K562 (cell line): Measurements from ENCODE around the gene G6PC2. TPM values are rescaled to one million over a fixed set of nuclear protein-coding genes. Genes with fewer than 3 reads are reported as not detected.

ENCODE experiments used
- ARID2 ChIP-seq: fragments of 450-650 bp; IDR thresholded peaks from 2 replicates; pipeline ENCODE4 v1.6.1; 2017; ENCODE audit warnings: antibody characterized with exemption, mild to moderate bottlenecking
- ATF3 ChIP-seq, 2 experiments: fragments of 450-650 bp in 1 of 2; sonication (generic) in 1 of 2; formaldehyde crosslinking in 1 of 2; IDR thresholded peaks in 1 of 2; conservative IDR thresholded peaks in 1 of 2; 2 replicates each; pipeline versions ENCODE4 v1.6.1 to v1.8.1; 2016 to 2023; ENCODE audit warnings: mild to moderate bottlenecking in 2 of 2, moderate library complexity in 2 of 2, inconsistent platforms in 1 of 2, missing genetic modification reagents in 1 of 2
- E2F1 ChIP-seq: sonication (generic); formaldehyde crosslinking; IDR thresholded peaks from 2 replicates; pipeline ENCODE4 v1.8.1; 2023; ENCODE audit warnings: mild to moderate bottlenecking, missing genetic modification reagents, moderate library complexity
- E2F4 ChIP-seq: sonication (generic); formaldehyde crosslinking; IDR thresholded peaks from 2 replicates; pipeline ENCODE4 v1.8.0; 2022; ENCODE audit warnings: mild to moderate bottlenecking, low read depth, missing genetic modification reagents
- EGR1 ChIP-seq: fragments of 450-650 bp; conservative IDR thresholded peaks from 2 replicates; pipeline ENCODE4 v1.6.1; 2017; ENCODE audit warnings: mild to moderate bottlenecking
- ID3 ChIP-seq, 2 experiments: fragments of 250-450 bp in 1 of 2; fragments of 450-650 bp in 1 of 2; sonication (Bioruptor Pico) in 1 of 2; IDR thresholded peaks; 2 replicates each; pipeline versions ENCODE4 v1.6.1 to v1.8.0; 2016 to 2021; ENCODE audit warnings: mild to moderate bottlenecking in 2 of 2, moderate library complexity in 2 of 2, missing compliant biosample characterization in 1 of 2, missing genetic modification characterization in 1 of 2
- PTBP1 ChIP-seq: fragments of 200-400 bp; formaldehyde crosslinking; IDR thresholded peaks from 2 replicates; pipeline ENCODE4 v1.6.1; 2017; ENCODE audit warnings: low read depth, low read length
- TAL1 ChIP-seq: fragments of 450-650 bp; IDR thresholded peaks from 2 replicates; pipeline ENCODE4 v1.6.1; 2016; ENCODE audit warnings: mild to moderate bottlenecking
- TBL1XR1 ChIP-seq, 2 experiments: IDR thresholded peaks; 2 replicates each; pipeline ENCODE4 v1.6.1; 2012; ENCODE audit warnings: improper control_type of control experiment in 2 of 2, low read length in 2 of 2, mild to moderate bottlenecking in 1 of 2
- TEAD1 ChIP-seq, 2 experiments: fragments of 450-650 bp in 1 of 2; sonication (generic) in 1 of 2; formaldehyde crosslinking; IDR thresholded peaks; 2 replicates each; pipeline versions ENCODE4 v1.4.0 to v1.8.0; 2020 to 2022; ENCODE audit warnings: mild to moderate bottlenecking in 2 of 2, missing genetic modification reagents in 1 of 2
- USF2 ChIP-seq: sonication (generic); formaldehyde crosslinking; IDR thresholded peaks from 2 replicates; pipeline ENCODE4 v1.5.0; 2020; ENCODE audit warnings: missing genetic modification reagents
- ZNF239 ChIP-seq: fragments of 250-450 bp; sonication (Bioruptor Pico); IDR thresholded peaks from 2 replicates; pipeline ENCODE4 v1.4.0; 2020; ENCODE audit warnings: mild to moderate bottlenecking
- ZNF407 ChIP-seq: fragments of 450-650 bp; IDR thresholded peaks from 2 replicates; pipeline ENCODE4 v1.6.1; 2016; ENCODE audit warnings: low read depth
- polyA plus RNA-seq, 8 experiments: library from polyadenylated mRNA; depleted of rRNA in 4 of 8; stranded (reverse) in 5 of 8; unstranded in 3 of 8; fragments of >200 nt; fragmentation: Nextera tagmentation in 2 of 8; fragmentation: Illumina TruSeq in 1 of 8; extraction: Ambion mirVana in 2 of 8; extraction: Trizol in 1 of 8; gene quantifications; 2 replicates each; pipeline versions ENCODE4 v1.2.1 to v1.2.3, GENCODE V29; 2011 to 2014; ENCODE audit warnings: inconsistent platforms in 1 of 8, missing spikeins in 1 of 8
- total RNA-seq, 7 experiments: library from RNA; depleted of rRNA in 6 of 7; stranded (reverse); fragments of >200 nt in 6 of 7; fragmentation: Illumina TruSeq in 2 of 7; extraction: Trizol in 2 of 7; gene quantifications; 2 replicates each; pipeline versions ENCODE4 v1.2.1 to v1.2.3, GENCODE V29; 2011 to 2021; ENCODE audit warnings: low replicate concordance in 1 of 7

Gene G6PC2
- total and polyA plus RNA-seq, 9 of the 15 experiments (the other 6 are each of a cell fraction or from before 2014, with no cell fraction given), result 0.03 to 0.15 TPM; not detected in 7

- TF ChIP-seq E2F4 (CRISPR knock-in tag) (no peak), PTBP1 (no peak), ZNF407 (no peak), USF2 (CRISPR knock-in tag) (peak; percentile 70), ARID2 (no peak), E2F1 (peak; percentile 4; the same call in 1 of the 2 replicates), TEAD1 (CRISPR knock-in tag; IDR thresholded peaks at IDR 0.05) (peak in 1 of 2 experiments; percentile 67; a peak in 2 of 4 replicates), TBL1XR1 (IDR thresholded peaks at IDR 0.05; ENCODE audit: low read length in 2 of 2) (peak in 1 of 2 experiments; percentile 95; a peak in 2 of 4 replicates), ZNF239 (no peak), ATF3 (IDR thresholded peaks at IDR 0.05) (peak; percentile 92), ATF3 (CRISPR knock-in tag; conservative IDR thresholded peaks at IDR 0.05) (peak; percentile 63), ID3 (CRISPR knock-in tag; IDR thresholded peaks at IDR 0.05) (no peak), ID3 (tag; IDR thresholded peaks at IDR 0.05) (0 out of 2 replicates have a peak, but pooled peaks have one; percentile 75), EGR1 (peak; percentile 73; the same call in 1 of the 2 replicates), TAL1 (peak; percentile 96)
Measured at GRCh38 chr2:168851674-168852320, 49.3 kb upstream of the G6PC2 start (continued).
